CD4-positive, CD25-positive, alpha-beta regulatory T cell (primary cell): Measurements from ENCODE around the gene ALDH1L1. TPM values are rescaled to one million over a fixed set of nuclear protein-coding genes. Genes with fewer than 3 reads are reported as not detected.

Experiments
- ATAC-seq, 2 donors: fragments of 150-1000 bp; cut with Tn5 transposase; one replicate each; pipeline ENCODE4 v1.10.0; 2021; ENCODE audit warnings: low read depth in 2 of 2, moderate number of reproducible peaks in 2 of 2, moderate library complexity in 1 of 2
- DNase-seq, 3 donors: peaks; one replicate each; pipeline versions ENCODE4 v3.0.0 to v3.0.0-alpha.2; 2012 to 2022; ENCODE audit warnings: mixed read lengths in 1 of 3
- H3K27ac ChIP-seq: one replicate; pipeline ENCODE4 v1.7.0; 2013; ENCODE audit warnings: mild to moderate bottlenecking, low read length; ENCODE audit not compliant: insufficient read depth, poor library complexity, severe bottlenecking
- H3K27me3 ChIP-seq: one replicate; pipeline ENCODE4 v1.7.0; 2013; ENCODE audit warnings: low read length; ENCODE audit not compliant: control insufficient read depth, insufficient read depth
- H3K36me3 ChIP-seq: one replicate; pipeline ENCODE4 v1.7.0; 2013; ENCODE audit warnings: mild to moderate bottlenecking, low read length, moderate library complexity; ENCODE audit not compliant: control insufficient read depth, insufficient read depth
- H3K4me1 ChIP-seq: 2 replicates; pipeline ENCODE4 v1.7.0; 2013; ENCODE audit warnings: mild to moderate bottlenecking, low read length; ENCODE audit not compliant: insufficient read depth, control insufficient read depth, poor library complexity, severe bottlenecking
- H3K4me3 ChIP-seq: one replicate; pipeline ENCODE4 v1.7.0; 2013; ENCODE audit warnings: low read depth, mild to moderate bottlenecking, low read length, moderate library complexity
- H3K9me3 ChIP-seq, 2 experiments: 1 replicate in 1 of 2; 2 replicates in 1 of 2; pipeline ENCODE4 v1.7.0; 2013; ENCODE audit warnings: low read length in 2 of 2, mild to moderate bottlenecking in 1 of 2, moderate library complexity in 1 of 2; ENCODE audit not compliant: control insufficient read depth in 2 of 2
- H3K27ac Mint-ChIP-seq, 3 donors: one replicate each; pipeline ENCODE4 v1.8.0; 2020 to 2022; ENCODE audit warnings: mild to moderate bottlenecking in 3 of 3, mixed read lengths in 3 of 3, moderate library complexity in 2 of 3
- H3K27me3 Mint-ChIP-seq: one replicate; pipeline ENCODE4 v1.8.0; 2022; ENCODE audit warnings: mild to moderate bottlenecking, mixed read lengths
- H3K36me3 Mint-ChIP-seq: one replicate; pipeline ENCODE4 v1.8.0; 2020; ENCODE audit warnings: mixed read lengths
- H3K4me1 Mint-ChIP-seq, 4 donors: one replicate each; pipeline ENCODE4 v1.8.0; 2020 to 2022; ENCODE audit warnings: mixed read lengths in 4 of 4, mild to moderate bottlenecking in 1 of 4
- H3K4me3 Mint-ChIP-seq, 4 donors: one replicate each; pipeline ENCODE4 v1.8.0; 2020 to 2022; ENCODE audit warnings: mild to moderate bottlenecking in 4 of 4, mixed read lengths in 4 of 4, moderate library complexity in 3 of 4
- H3K9me3 Mint-ChIP-seq, 7 donors: one replicate each; pipeline ENCODE4 v1.8.0; 2020 to 2022; ENCODE audit warnings: mixed read lengths in 7 of 7, mild to moderate bottlenecking in 3 of 7, moderate library complexity in 2 of 7
- polyA plus RNA-seq, 4 donors: library from polyadenylated mRNA; unstranded; fragments of 300-500 nt; fragmentation: Illumina TruSeq; gene quantifications; one replicate each; pipeline ENCODE4 v1.2.3, GENCODE V29; 2021
- total RNA-seq: library from RNA; stranded (reverse); gene quantifications from one replicate; pipeline ENCODE4 v1.2.3, GENCODE V29; 2022

Gene ALDH1L1
- total and polyA plus RNA-seq, 5 donors from 2014 or later = 0.08 TPM; not detected in 4

DNA sequence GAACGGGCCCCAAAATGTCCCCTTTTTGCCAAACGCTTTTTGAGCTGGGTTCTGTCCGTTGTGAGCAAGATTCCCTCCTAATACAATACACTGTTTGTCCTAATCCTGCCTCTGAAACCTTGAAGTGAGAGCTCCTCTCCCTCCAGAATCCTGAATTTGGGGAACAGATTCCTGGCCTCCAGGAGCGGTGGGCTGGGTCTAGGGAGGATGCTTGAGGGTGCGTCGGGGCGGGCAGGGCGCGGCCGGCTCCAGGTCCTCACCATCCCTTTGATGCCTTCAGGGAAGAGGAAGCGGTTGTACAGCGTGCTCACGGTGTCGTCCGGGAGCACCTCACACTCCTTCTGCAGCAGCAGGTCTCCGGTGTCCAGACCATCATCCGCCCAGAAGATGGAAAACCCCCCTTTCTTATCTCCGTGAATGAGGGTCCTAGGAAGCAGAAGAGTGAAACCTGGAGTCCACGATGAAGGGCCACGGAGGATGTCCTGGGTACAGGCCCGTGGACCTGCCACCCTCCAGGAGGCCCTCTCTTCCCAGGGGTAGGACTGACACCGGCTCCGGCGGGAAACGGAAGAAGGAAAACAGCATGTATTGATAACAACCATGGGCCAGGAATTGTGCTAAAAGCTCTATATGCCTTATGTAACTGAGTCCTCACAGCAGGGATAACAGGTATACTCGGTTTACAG lies 23.2 kb downstream of the ALDH1L1 start:
- Mint-ChIP-seq H3K27me3 (peaks cover 7% of the 10 kb centered on the region), H3K4me1 (no peaks in the 10 kb centered on the region), H3K4me3 (no peak overlapping the region), H3K27ac (no peak overlapping the region), H3K36me3 (no peaks in the 10 kb centered on the region), H3K9me3 (no peaks in the 10 kb centered on the region)
- Histone ChIP-seq H3K4me1 (no peaks in the 10 kb centered on the region), H3K27ac (no peak overlapping the region), H3K9me3 (no peaks in the 10 kb centered on the region), H3K36me3 (no peaks in the 10 kb centered on the region), H3K4me3 (no peak overlapping the region), H3K27me3 (no peaks in the 10 kb centered on the region)
- no peak for DNase-seq
- no peak for ATAC-seq

DNA sequence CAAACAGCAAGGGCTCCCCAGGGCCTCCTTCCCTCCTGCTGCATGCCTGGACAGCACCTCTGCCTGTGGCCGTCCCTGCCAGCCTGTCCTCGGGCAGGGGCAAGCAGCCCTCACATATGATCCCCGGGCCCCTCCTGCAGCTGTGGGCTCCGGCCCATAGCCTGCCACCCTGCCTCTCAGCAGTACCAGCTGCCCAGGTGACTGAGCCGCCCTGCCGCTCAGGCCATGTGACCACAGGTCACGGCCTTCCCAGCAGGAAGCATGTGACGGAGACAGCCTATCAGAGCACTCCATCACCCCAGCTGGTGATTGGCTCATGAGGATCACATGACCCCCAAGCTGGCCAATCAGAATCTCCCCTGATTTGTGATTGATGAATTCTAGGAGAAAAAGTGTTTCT lies 23.9 kb downstream of the ALDH1L1 start:
- no peak for ATAC-seq
- H3K36me3 Mint-ChIP-seq = no peaks in the 10 kb centered on the region
- Histone ChIP-seq H3K36me3 (no peaks in the 10 kb centered on the region), H3K27me3 (no peaks in the 10 kb centered on the region), H3K27ac (no peak overlapping the region), H3K4me1 (no peaks in the 10 kb centered on the region), H3K9me3 (no peaks in the 10 kb centered on the region), H3K4me3 (no peak overlapping the region)
- no peak overlapping the region for H3K4me3 Mint-ChIP-seq
- no peak for DNase-seq
- H3K27me3 Mint-ChIP-seq = peaks cover 7% of the 10 kb centered on the region
- H3K9me3 Mint-ChIP-seq = no peaks in the 10 kb centered on the region
- H3K4me1 Mint-ChIP-seq = no peaks in the 10 kb centered on the region
- no peak overlapping the region for H3K27ac Mint-ChIP-seq

DNA sequence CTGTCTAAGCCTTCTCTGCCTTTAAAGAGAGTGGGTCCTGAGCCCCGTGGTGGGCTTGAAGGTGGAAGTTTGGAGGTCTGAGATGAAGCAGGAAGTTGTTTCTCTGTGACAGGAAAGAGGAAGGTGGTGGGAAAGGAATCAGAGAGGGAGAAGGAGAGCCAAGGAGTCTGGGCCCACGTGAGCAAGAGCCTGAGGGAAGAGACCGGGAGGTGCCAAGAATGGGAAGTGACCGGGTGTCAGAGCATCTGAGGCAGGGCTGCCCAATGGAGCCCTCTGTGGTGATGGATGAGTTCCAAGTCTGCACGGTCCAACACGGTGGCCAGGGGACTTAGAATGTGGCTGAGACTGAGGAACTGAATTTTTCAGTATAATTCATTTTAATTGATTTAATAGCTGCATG lies 24.6 kb downstream of the ALDH1L1 start:
- Mint-ChIP-seq H3K9me3 (no peaks in the 10 kb centered on the region), H3K36me3 (no peaks in the 10 kb centered on the region), H3K4me3 (no peak overlapping the region), H3K27ac (no peak overlapping the region), H3K4me1 (no peaks in the 10 kb centered on the region), H3K27me3 (peaks cover 7% of the 10 kb centered on the region)
- no peaks in the 10 kb centered on the region for H3K27me3 ChIP-seq
- H3K9me3 ChIP-seq = no peaks in the 10 kb centered on the region
- ATAC-seq (no peak), DNase-seq (no peak)
- no peak overlapping the region for H3K4me3 ChIP-seq
- H3K4me1 ChIP-seq = no peaks in the 10 kb centered on the region
- no peaks in the 10 kb centered on the region for H3K36me3 ChIP-seq
- no peak overlapping the region for H3K27ac ChIP-seq

DNA sequence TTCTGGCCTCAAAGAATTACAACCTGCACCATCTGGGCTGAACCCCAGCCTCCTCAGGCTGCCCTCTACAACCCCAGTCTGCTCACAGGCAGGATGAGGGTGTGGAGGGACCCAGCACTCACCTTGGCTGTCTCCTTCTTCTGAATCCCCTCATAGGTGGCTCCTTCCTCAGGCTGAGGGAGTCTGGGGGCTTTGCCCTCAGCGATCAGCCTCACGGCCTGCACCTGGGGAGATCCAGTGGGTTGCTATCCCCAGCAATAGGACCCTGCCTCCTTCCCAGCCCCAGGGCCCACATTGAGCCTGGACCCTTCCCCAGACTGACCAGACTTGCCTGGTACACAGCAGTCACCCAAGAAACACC lies 25.1 kb downstream of the ALDH1L1 start:
- ATAC-seq (no peak), DNase-seq (no peak)
- H3K27ac ChIP-seq = no peak overlapping the region
- no peaks in the 10 kb centered on the region for H3K27me3 ChIP-seq
- Mint-ChIP-seq H3K27ac (no peak overlapping the region), H3K36me3 (no peaks in the 10 kb centered on the region), H3K4me1 (no peaks in the 10 kb centered on the region), H3K27me3 (peaks cover 11% of the 10 kb centered on the region), H3K9me3 (no peaks in the 10 kb centered on the region), H3K4me3 (no peak overlapping the region)
- H3K36me3 ChIP-seq = no peaks in the 10 kb centered on the region
- H3K4me3 ChIP-seq = no peak overlapping the region
- H3K9me3 ChIP-seq = no peaks in the 10 kb centered on the region
- H3K4me1 ChIP-seq = no peaks in the 10 kb centered on the region

DNA sequence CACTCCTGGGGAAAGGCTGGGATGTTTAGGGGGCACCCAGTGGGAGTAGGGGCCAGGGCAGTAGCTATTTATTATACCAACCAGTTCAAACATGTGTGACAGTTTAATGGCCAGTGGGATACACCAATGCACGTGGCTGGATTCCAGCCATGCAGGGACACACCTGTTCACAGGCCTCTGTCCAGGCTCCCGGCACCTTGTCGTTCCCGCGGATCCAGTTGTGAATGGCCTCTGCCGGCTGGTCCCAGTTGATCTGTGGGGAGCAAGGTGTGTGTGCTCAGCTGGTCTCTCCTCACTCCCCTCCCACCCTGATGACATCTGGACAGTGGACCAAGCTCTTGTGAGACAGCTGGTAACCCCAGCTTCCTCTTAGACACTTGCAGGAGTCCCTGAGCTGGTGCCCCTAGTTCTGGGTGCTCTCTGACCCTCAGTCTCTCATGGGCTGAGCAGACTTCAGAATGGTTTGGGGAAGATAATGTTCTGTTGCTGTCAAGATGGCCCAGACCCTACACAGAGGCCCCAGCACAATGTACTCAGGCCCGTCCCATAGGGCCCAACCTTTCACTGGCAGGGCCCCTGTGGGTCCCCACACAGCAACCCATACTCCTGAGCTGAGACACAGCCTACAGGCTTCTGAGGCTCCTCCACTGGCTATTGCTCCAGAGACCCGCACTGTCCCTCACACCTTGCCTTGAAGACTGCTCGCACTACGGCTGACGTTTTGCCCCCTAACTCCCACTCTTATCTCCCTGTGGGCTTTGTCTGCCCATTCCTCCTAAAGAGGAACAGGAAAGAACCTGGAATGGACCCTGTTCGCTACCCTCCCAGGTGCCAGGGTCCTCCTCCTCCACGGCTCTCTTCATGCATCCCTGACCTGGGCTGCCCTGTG lies 25.8 kb downstream of the ALDH1L1 start:
- H3K9me3 Mint-ChIP-seq = no peaks in the 10 kb centered on the region
- H3K27me3 Mint-ChIP-seq = peaks cover 12% of the 10 kb centered on the region
- H3K4me3 ChIP-seq = no peak overlapping the region
- H3K36me3 Mint-ChIP-seq = no peaks in the 10 kb centered on the region
- ATAC-seq (no peak), DNase-seq (no peak)
- H3K27ac ChIP-seq = no peak overlapping the region
- H3K27me3 ChIP-seq = no peaks in the 10 kb centered on the region
- no peak overlapping the region for H3K27ac Mint-ChIP-seq
- H3K9me3 ChIP-seq = no peaks in the 10 kb centered on the region
- no peaks in the 10 kb centered on the region for H3K4me1 ChIP-seq
- no peak overlapping the region for H3K4me3 Mint-ChIP-seq
- H3K4me1 Mint-ChIP-seq = no peaks in the 10 kb centered on the region
- no peaks in the 10 kb centered on the region for H3K36me3 ChIP-seq

DNA sequence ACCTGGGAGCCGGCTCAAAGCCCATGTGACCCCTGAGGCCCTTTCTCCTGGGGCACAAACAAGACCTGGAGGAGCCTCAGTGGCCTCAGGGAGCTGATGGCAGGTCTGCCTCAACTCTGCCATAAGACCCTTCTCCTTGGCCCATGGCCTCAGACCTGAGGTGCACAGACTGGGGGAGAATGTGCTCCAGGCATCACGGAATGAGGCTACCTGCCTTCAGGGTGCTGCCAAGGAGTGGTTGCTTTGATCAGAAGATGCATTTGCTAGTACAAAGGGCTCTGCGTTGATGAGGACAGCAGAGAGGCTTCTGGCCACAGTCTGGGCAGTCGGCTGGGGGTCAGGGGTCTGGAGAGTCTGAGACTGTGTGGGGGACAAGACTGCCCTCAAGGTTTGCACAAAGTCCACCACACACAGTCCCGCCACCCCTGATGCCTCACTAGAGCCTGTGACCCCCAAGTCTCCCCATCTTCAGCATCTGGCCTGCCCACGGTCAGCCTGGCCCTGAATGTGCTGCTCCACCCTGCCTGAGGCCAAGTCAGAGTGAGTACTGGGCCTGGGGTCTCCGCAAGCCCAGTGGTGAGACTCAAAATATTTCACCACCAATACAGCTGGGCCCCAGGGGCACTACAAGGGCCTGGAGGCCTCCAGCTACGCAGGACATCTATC lies 26.6 kb downstream of the ALDH1L1 start:
- no peaks in the 10 kb centered on the region for H3K36me3 ChIP-seq
- H3K27me3 Mint-ChIP-seq = peaks cover 12% of the 10 kb centered on the region
- no peak overlapping the region for H3K27ac ChIP-seq
- H3K27ac Mint-ChIP-seq = no peak overlapping the region
- no peaks in the 10 kb centered on the region for H3K9me3 ChIP-seq
- H3K4me3 ChIP-seq = no peak overlapping the region
- ATAC-seq = no peak
- DNase-seq = no peak
- H3K36me3 Mint-ChIP-seq = no peaks in the 10 kb centered on the region
- no peaks in the 10 kb centered on the region for H3K9me3 Mint-ChIP-seq
- H3K27me3 ChIP-seq = no peaks in the 10 kb centered on the region
- H3K4me3 Mint-ChIP-seq = no peak overlapping the region
- no peaks in the 10 kb centered on the region for H3K4me1 ChIP-seq
- H3K4me1 Mint-ChIP-seq = no peaks in the 10 kb centered on the region

DNA sequence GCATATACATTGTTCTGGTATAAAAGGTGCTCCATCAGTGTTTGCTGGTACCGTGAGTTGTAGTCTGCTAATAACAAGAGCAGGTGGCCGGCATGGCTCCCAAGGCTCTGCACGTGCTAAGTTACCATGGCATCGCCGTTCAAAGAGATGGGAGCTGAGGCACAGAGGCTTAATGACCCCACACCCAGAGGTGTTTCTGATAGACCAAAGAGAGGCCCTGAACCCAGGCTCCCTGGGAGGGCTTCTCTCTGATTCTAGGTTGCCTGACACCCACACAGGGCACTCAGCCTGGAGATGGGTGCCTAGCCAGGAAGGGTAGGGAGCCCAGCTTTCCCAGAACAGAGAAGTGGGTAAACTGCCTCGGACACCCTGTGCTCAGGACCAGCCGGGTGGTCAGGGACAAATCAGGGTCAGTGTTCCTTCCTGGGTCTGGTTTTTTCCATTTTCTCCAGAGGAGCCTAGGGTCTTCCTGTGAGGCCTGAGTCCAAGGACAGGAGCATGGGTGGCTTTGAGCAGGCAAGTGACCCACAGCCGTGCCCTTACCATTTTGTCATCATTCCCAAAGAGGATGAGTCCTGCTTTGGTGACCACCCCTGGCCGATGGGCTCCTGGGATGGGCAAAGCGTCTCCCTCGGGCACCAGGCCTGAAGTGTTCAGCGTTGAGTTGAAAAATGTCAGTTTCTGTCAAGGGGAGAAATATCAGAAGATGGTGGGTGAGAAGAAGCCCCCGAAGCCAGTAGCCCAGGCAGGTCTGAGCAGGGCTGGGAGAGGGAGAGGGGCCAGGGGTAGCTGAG lies 27.3 kb downstream of the ALDH1L1 start:
- no peak overlapping the region for H3K27ac ChIP-seq
- H3K27me3 ChIP-seq = no peaks in the 10 kb centered on the region
- H3K4me1 ChIP-seq = no peaks in the 10 kb centered on the region
- H3K36me3 Mint-ChIP-seq = no peaks in the 10 kb centered on the region
- no peaks in the 10 kb centered on the region for H3K4me1 Mint-ChIP-seq
- no peaks in the 10 kb centered on the region for H3K9me3 Mint-ChIP-seq
- peaks cover 12% of the 10 kb centered on the region for H3K27me3 Mint-ChIP-seq
- DNase-seq = no peak
- H3K9me3 ChIP-seq = no peaks in the 10 kb centered on the region
- H3K27ac Mint-ChIP-seq = no peak overlapping the region
- H3K36me3 ChIP-seq = no peaks in the 10 kb centered on the region
- H3K4me3 ChIP-seq = no peak overlapping the region
- no peak for ATAC-seq
- H3K4me3 Mint-ChIP-seq = no peak overlapping the region
